PFSK-1 (cell line): ENCODE data around the gene NRXN3.

Source experiments
- POLR2AphosphoS5 ChIP-seq: IDR thresholded peaks from 2 replicates; pipeline ENCODE4 v1.6.1; 2012; ENCODE audit warnings: low read depth, mild to moderate bottlenecking, control low read depth, low read length, moderate library complexity
- REST ChIP-seq, 2 experiments: IDR thresholded peaks; 2 replicates each; pipeline versions ENCODE4 v1.6.1 to v1.8.0; 2011 to 2012; ENCODE audit warnings: low read depth in 2 of 2, low read length in 2 of 2, control low read depth in 1 of 2, inconsistent platforms in 1 of 2, mild to moderate bottlenecking in 1 of 2, moderate library complexity in 1 of 2; ENCODE audit not compliant: insufficient read depth in 1 of 2
- TAF1 ChIP-seq: IDR thresholded peaks from 2 replicates; pipeline ENCODE4 v1.6.1; 2012; ENCODE audit warnings: low read length, control low read depth, borderline replicate concordance; ENCODE audit not compliant: insufficient read depth

- TF ChIP-seq POLR2AphosphoS5, result no peak
- TF ChIP-seq TAF1, result no peak
- TF ChIP-seq REST (IDR thresholded peaks at IDR 0.05; ENCODE audit: insufficient read depth in 1 of 2, low read depth in 2 of 2, low read length in 2 of 2), result no peak
Measured at GRCh38 chr14:78445275-78445674, 275.1 kb downstream of the NRXN3 start.
